Bronchial epithelial cell (primary cell): ENCODE measurements around the gene CCDC137. TPM values are rescaled to one million over a fixed set of nuclear protein-coding genes. Genes with fewer than 3 reads are reported as not detected.
A peak's percentile ranks its signal among the peaks of the same experiment; 100 is the strongest.
"Not testable (repeated sequence)": the region's sequence is repeated elsewhere in the genome, so short reads cannot be mapped to it uniquely, and the experiment has no call there.

Experiments used
- DNase-seq: peaks from one replicate; pipeline ENCODE4 v3.0.0-alpha.2; 2010; ENCODE audit warnings: low read depth
- FAIRE-seq: peaks from 2 replicates; lab custom pipeline; 2011; peaks lifted over from hg19 to GRCh38; lab: Jason Lieb, UNC
- H3K27me3 ChIP-seq: 2 replicates; pipeline ENCODE4 v1.5.1; 2011; ENCODE audit warnings: low read length; ENCODE audit not compliant: control insufficient read depth, insufficient read depth
- H3K36me3 ChIP-seq: 2 replicates; pipeline ENCODE4 v1.5.1; 2011; ENCODE audit warnings: low read length; ENCODE audit not compliant: control insufficient read depth, insufficient read depth
- H3K4me3 ChIP-seq: 2 replicates; pipeline ENCODE4 v1.5.1; 2011; ENCODE audit warnings: mild to moderate bottlenecking, low read depth, low read length, control low read depth
- total RNA-seq: library from RNA; depleted of rRNA; stranded (reverse); fragments of >200 nt; gene quantifications from 2 replicates; pipeline ENCODE4 v1.2.1, GENCODE V29; 2014
- TF ChIP-seq, protein P1 (sequence below): IDR thresholded peaks from 2 replicates; pipeline ENCODE4 v1.5.1; 2011; ENCODE audit warnings: mild to moderate bottlenecking, moderate library complexity, low read length, control low read depth, inconsistent platforms; ENCODE audit not compliant: insufficient read depth, severe bottlenecking

CCDC137 gene, protein sequence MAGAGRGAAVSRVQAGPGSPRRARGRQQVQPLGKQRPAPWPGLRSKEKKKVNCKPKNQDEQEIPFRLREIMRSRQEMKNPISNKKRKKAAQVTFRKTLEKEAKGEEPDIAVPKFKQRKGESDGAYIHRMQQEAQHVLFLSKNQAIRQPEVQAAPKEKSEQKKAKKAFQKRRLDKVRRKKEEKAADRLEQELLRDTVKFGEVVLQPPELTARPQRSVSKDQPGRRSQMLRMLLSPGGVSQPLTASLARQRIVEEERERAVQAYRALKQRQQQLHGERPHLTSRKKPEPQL
- total RNA-seq: 6.8 and 10.2 TPM in 2 replicates

DNA sequence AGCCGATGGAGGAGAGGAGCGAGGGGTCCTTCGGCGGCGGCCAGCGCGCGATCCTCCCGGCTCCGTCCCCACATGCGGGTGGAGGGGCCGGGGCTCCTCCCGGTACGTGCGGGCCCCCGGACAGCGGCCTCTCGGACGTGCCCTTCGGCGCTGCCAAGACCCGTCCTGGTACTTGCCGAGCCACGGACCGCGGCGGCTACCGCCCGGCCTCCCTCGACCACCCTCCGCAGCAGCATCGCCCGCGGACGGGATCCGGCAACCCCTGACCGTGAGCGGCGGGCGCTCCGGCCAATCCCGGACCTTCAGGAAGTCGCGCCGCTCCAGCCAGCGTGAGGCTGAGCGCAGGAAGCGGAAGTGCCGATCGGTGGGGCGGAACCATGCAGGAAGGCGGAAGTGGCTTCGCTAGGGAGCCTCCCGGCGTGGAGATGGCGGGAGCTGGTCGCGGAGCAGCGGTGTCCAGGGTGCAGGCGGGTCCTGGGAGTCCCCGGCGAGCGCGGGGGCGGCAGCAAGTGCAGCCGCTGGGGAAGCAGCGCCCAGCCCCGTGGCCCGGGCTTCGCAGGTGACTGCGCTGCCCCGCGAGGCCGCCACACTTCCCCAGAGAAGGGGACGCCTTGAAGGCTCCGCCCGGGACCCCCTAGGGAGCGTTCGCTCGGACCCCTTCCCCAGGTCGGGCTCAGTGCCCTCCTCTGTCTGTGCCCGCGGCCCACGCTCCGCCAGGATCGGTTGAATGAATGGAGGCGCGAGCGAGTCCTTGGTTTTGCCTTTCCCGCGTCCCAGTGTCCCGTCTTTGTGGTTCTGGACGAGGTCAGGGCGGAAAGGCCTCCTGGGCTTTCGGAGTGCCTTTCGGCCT is at the start of gene CCDC137, which contains the start of gene OXLD1:
Gene CCDC137, plus strand, starts transcription at position 396 of the 850 bp plus-strand sequence. Its CDS starts 30 bp downstream, at position 426.
Gene OXLD1, minus strand, starts transcription at position 264 of the 850 bp plus-strand sequence. Its CDS starts 28 bp downstream, at position 236.
- peak; percentile 89 for DNase-seq
- peaks cover 23% of the 10 kb centered on the region for H3K36me3 ChIP-seq
- no peaks in the 10 kb centered on the region for H3K27me3 ChIP-seq
- TF ChIP-seq, protein P1, sequence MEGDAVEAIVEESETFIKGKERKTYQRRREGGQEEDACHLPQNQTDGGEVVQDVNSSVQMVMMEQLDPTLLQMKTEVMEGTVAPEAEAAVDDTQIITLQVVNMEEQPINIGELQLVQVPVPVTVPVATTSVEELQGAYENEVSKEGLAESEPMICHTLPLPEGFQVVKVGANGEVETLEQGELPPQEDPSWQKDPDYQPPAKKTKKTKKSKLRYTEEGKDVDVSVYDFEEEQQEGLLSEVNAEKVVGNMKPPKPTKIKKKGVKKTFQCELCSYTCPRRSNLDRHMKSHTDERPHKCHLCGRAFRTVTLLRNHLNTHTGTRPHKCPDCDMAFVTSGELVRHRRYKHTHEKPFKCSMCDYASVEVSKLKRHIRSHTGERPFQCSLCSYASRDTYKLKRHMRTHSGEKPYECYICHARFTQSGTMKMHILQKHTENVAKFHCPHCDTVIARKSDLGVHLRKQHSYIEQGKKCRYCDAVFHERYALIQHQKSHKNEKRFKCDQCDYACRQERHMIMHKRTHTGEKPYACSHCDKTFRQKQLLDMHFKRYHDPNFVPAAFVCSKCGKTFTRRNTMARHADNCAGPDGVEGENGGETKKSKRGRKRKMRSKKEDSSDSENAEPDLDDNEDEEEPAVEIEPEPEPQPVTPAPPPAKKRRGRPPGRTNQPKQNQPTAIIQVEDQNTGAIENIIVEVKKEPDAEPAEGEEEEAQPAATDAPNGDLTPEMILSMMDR: no peak
- no peak for FAIRE-seq
- H3K4me3 ChIP-seq: peak within 1 kb of the TSS; percentile 76

DNA sequence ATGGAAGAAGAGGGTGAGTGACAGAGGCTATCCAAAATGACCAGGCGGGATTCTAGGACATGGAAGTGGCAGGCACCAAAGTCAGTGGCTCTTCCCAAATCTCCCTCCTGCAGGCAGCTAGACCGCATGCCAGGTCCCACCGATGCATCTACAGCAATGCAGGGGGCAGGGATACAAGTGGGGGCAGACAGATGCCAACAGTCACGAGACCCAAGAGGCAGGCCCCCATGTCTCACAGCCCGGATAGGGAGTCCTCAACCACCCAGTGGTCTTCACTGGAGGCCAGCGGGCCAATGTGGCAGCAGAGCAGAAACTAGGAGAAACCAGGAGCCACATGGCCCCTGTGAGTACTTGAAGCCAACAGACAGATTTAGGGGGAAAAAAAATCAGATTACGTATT is 49.7 kb upstream of the CCDC137 start:
- H3K4me3 ChIP-seq: no peak overlapping the region
- peaks cover 26% of the 10 kb centered on the region for H3K36me3 ChIP-seq
- DNase-seq: no peak
- H3K27me3 ChIP-seq: no peaks in the 10 kb centered on the region
- no peak for FAIRE-seq
- TF ChIP-seq, protein P1: no peak

DNA sequence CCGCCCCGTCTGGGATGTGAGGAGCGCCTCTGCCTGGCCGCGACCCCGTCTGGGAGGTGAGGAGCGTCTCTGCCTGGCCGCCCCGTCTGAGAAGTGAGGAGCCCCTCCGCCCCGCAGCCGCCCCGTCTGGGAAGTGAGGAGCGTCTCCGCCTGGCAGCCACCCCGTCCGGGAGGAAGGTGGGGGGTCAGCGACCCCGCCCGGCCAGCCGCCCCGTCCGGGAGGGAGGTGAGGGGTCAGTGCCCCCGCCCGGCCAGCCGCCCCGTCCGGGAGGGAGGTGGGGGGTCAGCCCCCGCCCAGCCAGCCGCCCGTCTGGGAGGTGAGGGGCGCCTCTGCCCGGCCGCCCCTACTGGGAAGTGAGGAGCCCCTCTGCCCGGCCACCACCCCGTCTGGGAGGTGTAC is 48.2 kb upstream of the CCDC137 start:
- DNase-seq, H3K4me3 ChIP-seq, H3K27me3 ChIP-seq, FAIRE-seq: not testable (repeated sequence)
- peaks cover 27% of the 10 kb centered on the region for H3K36me3 ChIP-seq

DNA sequence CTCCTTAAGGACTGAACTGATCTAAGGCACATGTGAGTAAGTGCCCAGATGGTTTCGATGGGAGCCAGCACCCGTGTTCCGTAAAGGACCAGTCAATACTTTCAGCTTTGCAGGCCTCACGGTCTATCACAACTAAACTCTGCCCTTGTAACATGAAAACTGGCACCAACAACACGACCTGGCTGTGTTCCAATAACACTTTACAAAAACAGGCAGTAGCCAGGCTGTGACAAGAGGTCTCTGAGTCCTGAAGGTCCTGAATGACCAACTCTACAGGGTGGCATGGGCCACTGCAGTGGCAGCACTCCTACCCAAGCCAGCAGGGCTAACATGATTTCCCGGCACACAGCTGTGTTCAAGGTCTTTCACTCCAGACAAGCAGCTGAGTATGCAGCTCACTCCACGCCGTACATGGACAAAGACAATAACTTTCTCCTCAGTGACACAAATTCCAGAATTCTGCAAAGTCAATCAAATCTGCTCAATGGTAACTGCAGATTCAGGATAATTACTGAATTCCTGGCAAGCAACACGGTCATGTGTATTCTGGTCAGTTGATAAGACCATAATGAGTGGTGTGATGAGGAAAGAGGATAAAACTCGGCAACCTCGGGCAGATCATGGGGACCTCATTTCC is 44.9 kb upstream of the CCDC137 start:
- FAIRE-seq (peak; percentile 47), DNase-seq (no peak)
- H3K27me3 ChIP-seq: no peaks in the 10 kb centered on the region
- H3K36me3 ChIP-seq: peaks cover 27% of the 10 kb centered on the region
- H3K4me3 ChIP-seq: no peak overlapping the region
- TF ChIP-seq, protein P1: no peak

DNA sequence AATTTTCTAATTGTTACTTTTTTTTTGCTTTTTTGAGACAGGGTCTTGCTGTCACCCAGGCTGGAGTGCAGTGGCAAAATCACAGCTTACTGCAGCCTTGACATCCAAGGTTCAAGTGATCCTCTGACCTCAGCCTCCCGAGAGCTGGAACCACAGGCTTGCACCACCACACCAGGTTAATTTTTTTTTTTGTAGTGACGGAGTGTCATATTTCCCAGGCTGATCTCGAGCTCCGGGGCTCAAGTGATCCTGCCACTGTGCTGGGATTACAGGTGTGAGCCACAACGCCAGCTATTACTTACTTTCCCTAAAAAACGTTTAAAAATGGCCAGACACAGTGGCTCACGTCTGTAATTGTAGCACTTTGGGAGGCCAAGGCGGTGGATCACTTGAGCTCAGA is 36.3 kb upstream of the CCDC137 start:
- FAIRE-seq: no peak
- H3K36me3 ChIP-seq: peaks cover 10% of the 10 kb centered on the region

More for the DNA sequence above, 36.3 kb upstream of the CCDC137 start:
- H3K27me3 ChIP-seq: no peaks in the 10 kb centered on the region
- H3K4me3 ChIP-seq: no peak overlapping the region
- TF ChIP-seq, protein P1: no peak
- no peak for DNase-seq
